HG03378 (cell line): ENCODE measurements around the gene NEURL2.
A peak's percentile ranks its signal among the peaks of the same experiment; 100 is the strongest.
"Not testable (repeated sequence)": the region's sequence is repeated elsewhere in the genome, so short reads cannot be mapped to it uniquely, and the experiment has no call there.

Source experiments
- ATAC-seq: cut with Tn5 transposase; IDR thresholded peaks from one replicate; pipeline ENCODE4 v1.9.1; 2021; ENCODE audit warnings: mild to moderate bottlenecking, moderate library complexity; ENCODE audit not compliant: unreplicated experiment

NEURL2 gene

GRCh38 chr20:45890985-45891983 is at the start of gene NEURL2, which contains the start of gene CTSA:
NEURL2 (minus strand) TSS chr20:45891208; CDS start chr20:45890991, 217 bp downstream.
CTSA (plus strand) TSS chr20:45891335; CDS start chr20:45891569, 234 bp downstream.
- ATAC-seq: peak; percentile 58

DNA sequence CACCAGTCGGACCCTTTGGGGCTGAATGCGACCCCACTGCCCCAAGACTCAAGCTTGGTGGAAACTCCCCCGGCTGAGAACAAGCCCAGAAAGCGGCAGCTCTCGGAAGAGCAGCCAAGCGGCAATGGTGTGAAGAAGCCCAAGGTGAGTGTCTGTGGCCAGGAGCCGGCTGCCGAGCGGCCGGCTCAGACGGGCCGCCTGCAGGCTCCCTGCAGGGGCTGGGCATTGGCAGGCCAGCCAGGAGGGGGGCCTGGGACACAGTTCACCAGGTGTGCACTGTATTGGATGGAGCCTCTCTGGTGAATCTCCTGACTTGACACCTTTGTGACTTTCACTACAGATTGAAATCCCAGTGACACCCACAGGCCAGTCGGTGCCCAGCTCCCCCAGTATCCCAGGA is 49.5 kb upstream of the NEURL2 start:
- ATAC-seq: no peak

GRCh38 chr20:45940053-45940452 is 49.0 kb upstream of the NEURL2 start:
- no peak for ATAC-seq

DNA sequence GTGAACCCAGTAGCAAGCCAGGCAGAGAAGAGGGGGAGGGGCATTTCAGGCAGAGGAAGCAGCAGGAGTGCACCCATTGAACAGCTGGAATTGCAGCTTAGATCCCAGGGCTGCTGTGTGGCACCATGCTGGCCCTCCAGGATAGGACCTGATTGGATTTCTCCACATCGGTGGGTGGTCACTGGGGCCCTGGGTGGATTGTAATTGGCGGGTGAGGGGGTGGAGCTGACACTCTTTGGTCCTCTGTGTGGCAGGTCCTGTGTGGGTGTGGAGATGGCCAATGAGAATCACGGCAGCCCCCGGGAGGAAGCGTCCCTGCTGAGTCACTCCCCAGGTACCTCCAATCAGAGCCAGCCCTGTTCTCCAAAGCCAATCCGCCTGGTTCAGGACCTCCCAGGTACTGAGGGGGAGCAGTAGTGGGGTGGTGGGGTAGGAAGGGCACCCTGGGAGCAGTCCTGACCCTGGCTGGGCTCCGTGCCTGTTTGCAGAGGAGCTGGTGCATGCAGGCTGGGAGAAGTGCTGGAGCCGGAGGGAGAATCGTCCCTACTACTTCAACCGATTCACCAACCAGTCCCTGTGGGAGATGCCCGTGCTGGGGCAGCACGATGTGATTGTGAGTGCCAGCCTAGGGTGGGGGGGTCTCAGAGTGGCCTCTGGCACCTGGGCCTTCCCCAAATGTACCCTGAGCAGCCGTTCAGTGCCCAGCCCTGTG is 47.9 kb upstream of the NEURL2 start:
- no peak for ATAC-seq

- ATAC-seq: no peak
These were observed 46.8 kb upstream of the NEURL2 start for GRCh38 chr20:45937765-45938164.

DNA sequence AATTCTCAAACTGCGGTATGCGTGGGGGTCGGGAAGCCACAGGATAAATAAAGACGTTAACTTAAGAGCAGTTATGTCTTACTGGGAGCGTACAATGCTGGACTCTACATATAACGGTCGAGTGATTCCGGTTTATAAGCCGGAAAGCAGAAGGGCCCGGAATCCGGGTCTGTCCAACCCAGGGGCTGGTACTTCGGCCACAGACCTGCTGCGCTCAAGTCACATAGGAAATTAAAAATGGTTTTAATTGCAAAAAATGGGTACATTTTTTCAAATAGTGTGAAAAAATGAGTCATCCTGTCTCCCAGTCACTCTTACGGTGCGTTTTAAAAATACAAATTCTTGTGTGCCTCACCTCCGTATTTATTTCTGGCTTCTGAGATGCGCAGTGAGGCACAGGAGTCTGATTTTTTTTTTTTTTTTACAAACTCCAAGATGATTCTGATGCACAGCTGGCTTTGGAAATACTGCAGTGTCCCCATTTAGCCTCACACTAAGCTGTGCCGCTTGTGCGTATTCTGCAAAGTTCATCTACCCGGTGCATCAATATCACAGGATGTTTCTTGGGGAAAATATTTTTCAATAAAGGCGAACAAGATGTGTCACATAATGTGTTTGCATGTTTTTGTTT is 44.5 kb upstream of the NEURL2 start:
- ATAC-seq: peak; percentile 20

DNA sequence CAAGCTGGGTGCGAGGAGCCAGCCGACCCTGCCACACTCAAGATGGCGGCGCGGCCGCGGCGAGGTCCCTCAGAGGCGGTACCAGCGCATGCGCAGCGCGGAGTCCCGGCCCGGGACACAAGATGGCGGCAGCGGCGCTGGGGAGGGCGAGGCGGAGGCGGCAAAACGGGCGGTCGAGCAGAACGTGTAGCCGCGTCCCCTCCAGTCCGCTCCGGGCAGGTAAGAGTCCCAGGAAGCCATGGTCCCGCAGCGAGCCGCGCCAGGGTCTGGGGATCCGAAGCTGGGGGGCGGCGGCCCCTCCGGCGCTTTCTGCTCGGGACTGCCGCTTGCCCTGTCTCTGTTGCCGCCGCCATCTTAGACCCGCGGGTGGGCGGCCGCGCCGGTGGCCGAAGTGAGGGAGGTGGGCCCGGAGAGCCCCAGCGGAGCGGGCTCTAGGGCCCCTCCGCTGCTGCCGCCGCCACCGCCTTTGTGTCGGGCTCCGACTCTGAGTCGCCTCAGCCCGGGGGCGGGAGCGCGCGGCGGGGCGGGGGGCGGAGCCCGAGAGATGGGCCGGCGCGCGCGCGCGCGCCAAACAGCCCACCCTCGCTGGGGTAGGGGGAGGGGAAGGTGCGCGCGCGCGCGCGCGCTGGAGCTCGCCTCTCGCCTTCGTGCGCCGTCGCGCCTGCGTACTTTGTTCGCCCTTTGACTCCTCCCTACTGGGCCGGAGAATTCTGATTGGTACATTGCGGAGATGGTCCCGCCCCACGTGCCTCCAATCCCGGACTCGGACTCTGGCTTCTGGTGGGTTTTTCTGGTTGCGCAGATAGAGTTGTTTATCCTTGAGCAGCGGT is 43.8 kb upstream of the NEURL2 start, which contains the start of gene PCIF1:
Gene PCIF1, plus strand, starts transcription at position 98 of the 830 bp plus-strand sequence. CDS start 4,317 bp downstream, outside the sequence.
- ATAC-seq: peak; percentile 71

DNA sequence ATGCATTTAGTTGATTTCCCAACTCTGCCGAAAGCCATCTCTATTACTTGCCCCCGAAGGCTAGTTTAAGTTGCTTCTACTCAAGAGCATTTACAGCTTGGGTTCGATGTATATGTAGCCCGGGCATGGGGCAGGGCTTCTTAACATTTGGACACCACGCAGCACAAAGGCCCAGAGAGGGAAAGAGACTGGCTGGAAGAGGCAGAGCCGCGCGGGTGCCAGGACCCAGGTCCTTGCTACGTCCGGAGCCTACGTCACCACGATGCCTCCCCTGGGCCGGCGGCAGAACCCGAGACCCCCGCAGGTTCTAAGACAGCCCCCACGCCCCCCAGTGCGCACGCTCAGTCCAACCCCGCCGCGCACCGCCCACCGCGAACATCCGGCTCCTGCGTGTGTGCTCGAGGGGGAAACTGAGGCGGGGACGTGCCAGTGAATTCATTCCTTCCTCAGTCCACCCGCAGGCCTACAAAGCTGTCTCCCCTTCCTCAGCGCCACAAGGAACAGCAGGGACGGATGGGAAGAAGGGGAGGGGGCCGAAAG is 43.1 kb upstream of the NEURL2 start:
- peak; percentile 11 for ATAC-seq

DNA sequence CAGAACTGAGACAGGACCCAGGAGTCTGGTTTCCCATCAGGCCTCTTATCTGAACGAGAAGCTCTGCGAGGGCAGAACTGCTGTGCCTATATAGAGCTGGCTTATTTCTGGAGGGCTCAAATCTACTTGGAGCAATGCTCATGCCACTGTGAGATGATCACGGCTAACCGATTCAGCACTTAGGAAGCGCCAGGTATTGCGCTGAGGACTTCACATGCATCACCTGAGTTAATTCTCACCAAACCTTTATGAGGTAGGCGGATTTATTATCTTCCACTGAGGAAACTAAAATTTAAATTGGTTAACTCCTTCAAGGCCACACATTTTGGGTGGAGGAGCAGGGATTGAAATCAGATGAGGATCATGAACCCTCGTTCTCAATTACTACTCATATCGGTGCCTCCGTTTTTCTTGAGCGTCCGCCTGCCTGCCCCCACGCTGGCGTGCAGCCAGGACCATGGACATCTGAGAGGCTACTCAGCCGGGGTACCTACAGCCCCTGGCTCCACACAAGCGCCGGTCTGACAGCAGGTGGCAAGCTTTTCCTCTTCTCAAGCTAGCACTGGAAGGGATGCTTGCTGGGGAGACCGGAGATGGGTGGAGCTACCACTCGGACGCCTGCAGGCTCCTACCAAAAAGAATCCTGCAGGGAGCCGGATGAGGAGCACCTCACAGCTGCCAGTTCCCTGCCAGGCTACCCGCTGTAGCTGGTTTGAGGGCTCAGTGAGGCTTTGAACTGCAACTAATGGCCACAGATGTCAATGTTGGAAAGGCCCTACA is 42.4 kb upstream of the NEURL2 start:
- no peak for ATAC-seq

DNA sequence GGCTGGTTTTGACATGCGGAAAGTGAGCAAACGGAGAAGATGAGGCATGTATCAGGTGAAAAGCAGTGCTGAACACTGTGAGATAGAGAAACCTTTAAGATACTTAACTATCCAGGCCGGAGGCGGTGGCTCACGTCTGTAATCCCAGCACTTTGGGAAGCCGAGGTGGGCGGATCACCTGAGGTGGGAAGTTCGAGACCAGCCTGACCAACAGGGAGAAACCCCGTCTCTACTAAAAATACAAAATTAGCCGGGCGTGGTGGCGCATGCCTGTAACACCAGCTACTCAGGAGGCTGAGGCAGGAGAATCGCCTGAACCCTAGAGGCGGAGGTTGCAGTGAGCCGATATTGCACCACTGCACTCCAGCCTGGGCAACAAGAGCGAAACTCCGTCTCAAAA is 40.7 kb upstream of the NEURL2 start:
- not testable (repeated sequence) for ATAC-seq

DNA sequence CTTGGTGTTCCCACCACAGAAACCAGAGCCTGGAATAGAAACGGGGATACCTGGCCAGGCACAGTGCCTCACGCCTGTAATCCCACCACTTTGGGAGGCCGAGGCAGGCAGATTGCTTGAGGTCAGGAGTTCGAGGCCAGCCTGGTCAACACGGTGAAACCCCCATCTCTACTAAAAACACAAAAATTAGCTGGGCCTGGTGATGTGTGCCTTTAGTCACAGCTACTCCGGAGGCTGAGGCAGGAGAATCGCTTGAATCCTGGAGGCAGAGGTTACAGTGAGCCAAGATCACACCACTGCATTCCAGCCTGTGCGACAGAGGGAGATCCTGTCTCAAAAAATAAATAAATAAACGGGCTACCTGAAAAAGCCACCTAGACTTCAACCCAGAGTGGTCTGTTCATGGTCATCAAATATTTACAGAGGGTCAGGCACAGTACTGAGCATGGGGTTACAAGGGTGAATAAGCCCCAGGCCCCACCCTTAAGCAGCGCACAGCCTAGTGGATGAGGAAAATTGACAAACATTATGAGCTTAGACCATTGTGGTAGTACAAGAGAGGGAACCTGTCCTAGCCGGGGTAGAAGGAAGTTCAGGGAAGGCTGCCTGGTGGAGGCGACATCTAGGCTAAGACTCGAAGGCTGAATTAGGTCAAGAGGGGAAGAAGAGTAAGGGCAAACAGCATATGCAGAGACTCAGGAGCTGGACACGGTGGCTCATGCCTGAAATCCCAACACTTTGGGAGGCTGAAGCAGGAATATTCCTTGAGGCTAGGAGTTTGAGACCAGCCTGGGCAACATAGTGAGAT is 36.3 kb upstream of the NEURL2 start:
- no peak for ATAC-seq

DNA sequence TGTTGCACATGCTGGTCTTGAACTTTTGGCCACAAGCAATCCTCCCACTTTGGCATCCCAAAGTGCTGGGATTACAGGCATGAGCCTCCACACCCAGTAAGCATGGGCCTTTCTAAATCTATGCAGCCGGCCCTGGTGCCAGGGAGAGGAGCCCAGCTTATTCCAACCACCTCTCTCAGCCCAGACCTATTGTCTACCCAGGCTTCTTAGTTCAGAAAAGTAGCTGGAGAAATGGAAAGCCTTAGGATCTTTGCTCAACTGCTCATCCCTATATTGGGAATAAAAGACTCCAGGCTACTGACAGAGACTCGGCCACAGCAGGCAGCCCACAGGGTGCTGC is 35.7 kb upstream of the NEURL2 start:
- no peak for ATAC-seq

DNA sequence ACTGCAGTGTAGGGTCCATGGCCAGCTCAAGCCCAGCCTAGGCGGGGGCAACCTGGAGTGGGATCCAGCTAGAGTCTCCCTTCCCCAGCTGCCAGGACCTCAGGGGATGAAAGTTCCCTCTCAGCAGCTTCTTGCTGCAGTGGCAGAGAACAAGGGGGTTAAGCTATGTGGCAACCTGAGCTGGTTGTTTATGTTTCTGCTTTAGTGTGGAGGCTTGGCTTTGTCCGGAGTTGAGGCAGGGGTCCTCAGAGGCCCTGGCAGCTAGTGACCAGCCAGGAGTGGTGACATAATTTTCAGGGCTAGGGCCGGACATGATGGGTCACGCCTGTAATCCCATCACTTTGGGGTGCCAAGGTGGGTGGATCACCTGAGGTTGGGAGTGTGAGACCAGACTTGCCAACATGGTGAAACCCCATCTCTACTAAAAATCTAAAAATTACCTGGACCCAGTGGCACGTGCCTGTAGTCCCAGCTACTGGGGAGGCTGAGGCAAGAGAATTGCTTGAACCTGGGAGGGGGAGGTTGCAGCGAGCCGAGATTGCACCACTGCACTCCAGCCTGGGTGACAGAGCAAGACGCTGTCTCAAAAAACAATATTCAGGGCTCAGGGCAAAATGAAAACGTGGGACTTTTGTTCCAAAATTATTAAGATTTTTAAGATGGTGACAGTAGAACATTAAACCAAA is 35.0 kb upstream of the NEURL2 start:
- ATAC-seq: no peak

DNA sequence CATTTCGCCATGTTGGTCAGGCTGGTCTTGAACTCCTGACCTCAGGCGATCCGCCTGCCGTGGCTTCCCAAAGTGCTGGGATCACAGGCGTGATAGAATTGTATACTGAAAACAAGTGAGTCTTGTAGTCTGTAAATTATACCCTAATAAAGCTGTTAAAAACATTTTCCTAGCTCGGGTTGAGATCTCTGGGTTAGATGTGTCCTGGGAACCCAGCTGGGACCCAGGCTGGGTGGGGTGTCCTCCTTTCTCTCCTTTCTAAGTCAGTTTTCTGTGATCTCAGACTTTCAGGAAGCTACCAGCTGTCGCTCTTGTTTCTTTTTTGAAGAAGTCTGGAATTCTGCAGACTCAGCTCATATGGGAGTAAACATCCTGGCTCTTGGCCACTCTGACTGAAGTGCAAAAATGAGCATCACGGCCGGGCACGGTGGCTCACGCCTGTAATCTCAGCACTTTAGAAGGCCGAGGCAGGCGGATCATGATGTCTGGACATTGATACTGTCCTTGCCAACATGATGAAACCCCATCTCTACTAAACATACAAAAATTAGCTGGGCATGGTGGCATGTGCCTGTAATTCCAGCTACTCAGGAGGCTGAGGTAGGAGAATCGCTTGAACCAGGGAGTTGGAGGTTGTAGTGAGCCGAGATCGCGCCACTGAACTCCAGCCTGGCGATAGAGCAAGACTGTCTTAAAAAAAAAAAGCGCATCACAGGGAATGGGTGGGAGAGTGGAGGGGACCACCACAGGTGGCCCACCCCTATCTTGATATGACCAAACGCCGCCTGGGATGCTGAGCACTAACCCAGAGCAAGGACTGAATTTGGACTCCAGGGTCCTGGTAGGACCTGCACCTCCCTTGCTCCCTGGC is 33.6 kb upstream of the NEURL2 start:
- no peak for ATAC-seq

DNA sequence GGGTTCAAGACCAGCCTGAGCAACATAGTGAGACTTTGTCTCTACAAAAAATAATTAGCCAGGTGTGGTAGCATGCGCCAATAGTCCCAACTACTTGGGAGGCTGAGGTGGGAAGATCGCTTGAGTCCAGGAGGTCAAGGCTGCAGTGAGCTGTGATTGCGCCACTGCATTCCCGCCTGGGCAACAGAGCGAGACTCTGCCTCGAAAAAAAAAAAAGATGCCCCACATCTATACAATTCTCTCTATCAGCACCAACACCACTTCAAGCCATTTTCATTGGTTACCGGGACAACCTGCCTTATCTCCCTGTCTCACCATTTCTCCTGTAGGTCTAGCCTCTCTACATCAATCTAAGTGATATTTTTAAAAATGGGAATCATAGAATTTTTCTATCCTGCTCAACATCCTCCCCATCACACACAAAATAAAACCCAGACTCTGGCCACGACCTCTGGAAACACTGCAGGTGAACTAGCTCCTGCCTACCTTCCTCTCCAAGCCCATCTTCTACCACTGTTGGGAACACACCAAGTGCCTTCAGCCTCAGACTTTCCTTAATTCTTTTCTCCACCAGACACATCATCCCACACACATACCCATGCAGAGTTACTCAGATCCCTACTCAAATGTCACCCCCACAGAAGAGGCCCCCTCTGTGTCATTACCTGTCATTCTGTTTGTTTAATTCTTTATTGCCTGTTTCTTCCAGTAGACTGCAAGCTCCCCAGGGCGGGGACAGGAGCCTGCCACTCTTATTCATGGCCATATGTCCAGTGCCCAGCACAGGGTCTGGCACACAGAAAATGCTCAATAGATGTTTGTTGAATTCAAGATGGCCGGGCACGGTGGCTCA is 30.6 kb upstream of the NEURL2 start:
- ATAC-seq: no peak
